Liver (tissue), 3 donors: ENCODE data around the gene CASP9.

ENCODE experiments used
- EGR1 ChIP-seq, 2 donors: IDR thresholded peaks; 2 replicates each; pipeline ENCODE4 v1.6.1; 2016 to 2018; ENCODE audit warnings: antibody characterized with exemption in 2 of 2, low read depth in 2 of 2
- GABPA ChIP-seq, 2 donors: IDR thresholded peaks in 1 of 2; conservative IDR thresholded peaks in 1 of 2; 2 replicates each; pipeline ENCODE4 v1.6.1; 2016; ENCODE audit warnings: antibody characterized with exemption in 2 of 2, mild to moderate bottlenecking in 1 of 2, moderate library complexity in 1 of 2
- MAX ChIP-seq: IDR thresholded peaks from 2 replicates; pipeline ENCODE4 v1.6.1; 2016; ENCODE audit warnings: antibody characterized with exemption
- RAD21 ChIP-seq, 2 donors: IDR thresholded peaks; 2 replicates each; pipeline ENCODE4 v1.6.1; 2016; ENCODE audit warnings: antibody characterized with exemption in 2 of 2, mild to moderate bottlenecking in 2 of 2
- TF ChIP-seq, protein P1 (sequence below): fragments of 150-350 bp; IDR thresholded peaks from 2 replicates; pipeline ENCODE4 v1.5.1; 2017; ENCODE audit warnings: improper control_type of control experiment, low read depth, low read length; ENCODE audit not compliant: missing input control
- TF ChIP-seq, protein P2 (sequence below): IDR thresholded peaks from 2 replicates; pipeline ENCODE4 v1.6.1; 2016; ENCODE audit warnings: antibody characterized with exemption
- donor health status: healthy.
- donor health status: healthy.

- no peak for TF ChIP-seq RAD21 (IDR thresholded peaks at IDR 0.05)
- TF ChIP-seq, protein P1, sequence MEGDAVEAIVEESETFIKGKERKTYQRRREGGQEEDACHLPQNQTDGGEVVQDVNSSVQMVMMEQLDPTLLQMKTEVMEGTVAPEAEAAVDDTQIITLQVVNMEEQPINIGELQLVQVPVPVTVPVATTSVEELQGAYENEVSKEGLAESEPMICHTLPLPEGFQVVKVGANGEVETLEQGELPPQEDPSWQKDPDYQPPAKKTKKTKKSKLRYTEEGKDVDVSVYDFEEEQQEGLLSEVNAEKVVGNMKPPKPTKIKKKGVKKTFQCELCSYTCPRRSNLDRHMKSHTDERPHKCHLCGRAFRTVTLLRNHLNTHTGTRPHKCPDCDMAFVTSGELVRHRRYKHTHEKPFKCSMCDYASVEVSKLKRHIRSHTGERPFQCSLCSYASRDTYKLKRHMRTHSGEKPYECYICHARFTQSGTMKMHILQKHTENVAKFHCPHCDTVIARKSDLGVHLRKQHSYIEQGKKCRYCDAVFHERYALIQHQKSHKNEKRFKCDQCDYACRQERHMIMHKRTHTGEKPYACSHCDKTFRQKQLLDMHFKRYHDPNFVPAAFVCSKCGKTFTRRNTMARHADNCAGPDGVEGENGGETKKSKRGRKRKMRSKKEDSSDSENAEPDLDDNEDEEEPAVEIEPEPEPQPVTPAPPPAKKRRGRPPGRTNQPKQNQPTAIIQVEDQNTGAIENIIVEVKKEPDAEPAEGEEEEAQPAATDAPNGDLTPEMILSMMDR: no peak
- TF ChIP-seq MAX: no peak
- TF ChIP-seq, protein P2, sequence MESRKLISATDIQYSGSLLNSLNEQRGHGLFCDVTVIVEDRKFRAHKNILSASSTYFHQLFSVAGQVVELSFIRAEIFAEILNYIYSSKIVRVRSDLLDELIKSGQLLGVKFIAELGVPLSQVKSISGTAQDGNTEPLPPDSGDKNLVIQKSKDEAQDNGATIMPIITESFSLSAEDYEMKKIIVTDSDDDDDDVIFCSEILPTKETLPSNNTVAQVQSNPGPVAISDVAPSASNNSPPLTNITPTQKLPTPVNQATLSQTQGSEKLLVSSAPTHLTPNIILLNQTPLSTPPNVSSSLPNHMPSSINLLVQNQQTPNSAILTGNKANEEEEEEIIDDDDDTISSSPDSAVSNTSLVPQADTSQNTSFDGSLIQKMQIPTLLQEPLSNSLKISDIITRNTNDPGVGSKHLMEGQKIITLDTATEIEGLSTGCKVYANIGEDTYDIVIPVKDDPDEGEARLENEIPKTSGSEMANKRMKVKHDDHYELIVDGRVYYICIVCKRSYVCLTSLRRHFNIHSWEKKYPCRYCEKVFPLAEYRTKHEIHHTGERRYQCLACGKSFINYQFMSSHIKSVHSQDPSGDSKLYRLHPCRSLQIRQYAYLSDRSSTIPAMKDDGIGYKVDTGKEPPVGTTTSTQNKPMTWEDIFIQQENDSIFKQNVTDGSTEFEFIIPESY: no peak
- TF ChIP-seq EGR1 (IDR thresholded peaks at IDR 0.05; ENCODE audit: low read depth in 2 of 2): no peak
- no peak for TF ChIP-seq GABPA (IDR thresholded peaks at IDR 0.05 in 1 of 2, conservative IDR thresholded peaks at IDR 0.05 in 1 of 2)
These were observed 23.5 kb downstream of the CASP9 start for GRCh38 chr1:15500184-15501178.
